GM18505 (cell line): ENCODE data around the gene ZNF487.
"Not testable (repeated sequence)": the region's sequence is repeated elsewhere in the genome, so short reads cannot be mapped to it uniquely, and the experiment has no call there.

Experiments
- ATAC-seq: cut with Tn5 transposase; IDR thresholded peaks from one replicate; pipeline ENCODE4 v1.9.1; 2021; ENCODE audit not compliant: unreplicated experiment
- POLR2A ChIP-seq: IDR thresholded peaks from 4 replicates; pipeline ENCODE4 v1.6.1; 2011; ENCODE audit warnings: borderline replicate concordance; ENCODE audit not compliant: insufficient read depth, insufficient read length; ENCODE audit errors: extremely low read depth

ZNF487 gene

GRCh38 chr10:43436291-43437140 lies at the start of gene ZNF487:
Gene ZNF487 (plus strand): TSS chr10:43437111. CDS start chr10:43475814, 38,703 bp downstream.
- peak; percentile 97 for ATAC-seq
- peak; percentile 74 for TF ChIP-seq POLR2A

GRCh38 chr10:43387678-43388032 lies 49.3 kb upstream of the ZNF487 start:
- no peak for ATAC-seq
- TF ChIP-seq POLR2A: no peak

DNA sequence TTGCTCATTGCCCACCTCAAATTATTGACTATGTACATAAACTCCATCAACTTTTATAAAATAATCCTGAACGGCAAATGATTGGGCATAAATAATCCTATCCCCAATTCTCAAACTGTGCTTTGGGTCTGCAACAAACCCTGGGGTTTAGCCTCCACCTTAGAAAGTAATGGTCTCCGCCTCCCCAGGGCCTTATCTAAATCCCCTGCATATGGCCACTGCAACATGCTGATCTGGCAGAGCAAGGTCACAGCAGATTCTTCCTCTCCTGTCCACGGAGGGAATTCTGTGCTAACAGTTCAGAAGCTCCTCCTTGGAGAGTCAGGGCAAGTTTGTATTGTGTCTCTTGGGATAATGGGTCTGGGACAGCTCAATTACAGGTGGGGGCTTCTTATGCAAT lies 47.0 kb upstream of the ZNF487 start:
- no peak for ATAC-seq
- TF ChIP-seq POLR2A: no peak

DNA sequence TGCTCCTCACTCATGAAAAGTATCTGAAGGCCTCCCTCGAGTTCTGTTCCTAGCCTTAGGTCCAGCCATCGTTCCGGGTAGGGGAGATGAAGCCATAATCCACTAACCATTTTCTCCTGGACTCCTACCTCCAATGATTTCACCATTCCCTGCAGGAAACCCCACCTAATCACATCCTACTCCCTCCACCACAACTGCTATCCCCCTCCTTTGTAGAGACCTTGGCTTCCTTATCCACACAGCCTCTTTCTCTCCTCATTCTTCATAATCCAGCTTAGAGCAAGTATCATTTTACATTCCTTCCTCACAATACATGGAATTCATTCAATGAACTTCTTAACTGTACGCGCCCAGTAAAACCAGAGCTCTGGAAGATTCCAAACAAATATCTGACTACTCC lies 46.6 kb upstream of the ZNF487 start:
- no peak for TF ChIP-seq POLR2A
- no peak for ATAC-seq

GRCh38 chr10:43390759-43391158 lies 46.2 kb upstream of the ZNF487 start:
- TF ChIP-seq POLR2A: no peak
- ATAC-seq: no peak

GRCh38 chr10:43391496-43391895 lies 45.4 kb upstream of the ZNF487 start:
- no peak for TF ChIP-seq POLR2A
- no peak for ATAC-seq

DNA sequence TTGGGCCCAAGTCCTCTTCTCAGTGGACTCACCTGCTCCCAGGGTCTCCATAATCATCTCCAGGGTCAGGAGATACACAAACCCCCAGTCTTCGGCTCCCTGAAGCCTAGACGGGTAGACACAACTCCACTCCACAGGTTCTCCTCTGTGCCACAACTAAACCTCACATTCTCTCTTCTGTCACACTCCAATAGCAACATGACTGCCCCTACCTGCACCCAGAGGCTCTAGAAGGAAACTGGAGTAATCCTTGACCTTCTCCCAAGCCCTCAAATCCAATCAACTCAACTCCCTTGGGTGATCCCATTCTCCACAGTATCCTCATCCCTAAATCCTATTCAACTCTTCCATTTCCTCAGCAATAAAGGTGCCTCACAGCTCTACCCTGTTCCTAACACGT lies 44.2 kb upstream of the ZNF487 start:
- no peak for TF ChIP-seq POLR2A
- no peak for ATAC-seq

- not testable (repeated sequence) for ATAC-seq
Measured at GRCh38 chr10:43393186-43393585, 43.7 kb upstream of the ZNF487 start.

- TF ChIP-seq POLR2A: no peak
- no peak for ATAC-seq
Measured at GRCh38 chr10:43393606-43394360, 43.1 kb upstream of the ZNF487 start.

DNA sequence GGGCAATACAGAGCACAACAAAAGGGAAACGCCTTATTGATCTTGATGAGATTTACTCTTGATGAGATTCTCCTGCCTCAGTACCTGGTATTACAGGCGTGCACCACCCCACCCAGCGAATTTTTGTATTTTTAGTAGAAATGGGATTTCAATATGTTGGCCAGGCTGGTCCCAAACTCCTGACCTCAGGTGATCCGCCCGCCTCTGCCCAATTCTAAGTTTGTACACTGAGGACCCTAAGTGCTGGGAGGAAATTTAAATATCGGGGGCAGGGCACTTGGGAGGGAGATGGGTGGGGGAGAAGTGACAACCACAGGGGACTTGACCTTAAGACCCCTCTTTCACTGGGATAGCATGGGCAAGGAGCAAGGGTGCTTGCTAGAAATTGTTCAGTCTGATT lies 42.0 kb upstream of the ZNF487 start:
- ATAC-seq: no peak
- TF ChIP-seq POLR2A: no peak

DNA sequence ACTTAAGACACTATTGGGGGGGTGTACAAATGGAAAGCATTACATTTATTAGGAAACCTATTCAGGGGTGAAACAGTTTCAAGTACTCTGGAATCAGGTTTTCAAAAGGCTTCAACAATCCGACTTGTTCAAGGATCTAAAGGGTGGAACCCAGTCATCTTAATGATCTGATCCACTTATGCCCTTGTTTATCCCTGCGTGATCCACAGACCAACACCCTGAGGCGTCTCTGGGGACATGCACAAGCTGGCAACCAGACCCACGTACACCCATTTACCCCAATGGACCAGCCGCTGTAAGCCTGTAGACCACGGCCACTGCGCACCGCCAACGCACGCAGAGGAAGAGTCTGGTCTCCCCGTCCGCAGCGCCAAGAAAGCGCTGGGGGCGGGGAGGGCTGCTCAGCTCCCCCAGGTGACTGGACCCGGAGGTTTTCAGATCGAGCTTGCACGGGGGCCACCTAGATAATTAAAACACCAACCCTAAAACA lies 41.3 kb upstream of the ZNF487 start:
- peak; percentile 8 for TF ChIP-seq POLR2A
- ATAC-seq: no peak

DNA sequence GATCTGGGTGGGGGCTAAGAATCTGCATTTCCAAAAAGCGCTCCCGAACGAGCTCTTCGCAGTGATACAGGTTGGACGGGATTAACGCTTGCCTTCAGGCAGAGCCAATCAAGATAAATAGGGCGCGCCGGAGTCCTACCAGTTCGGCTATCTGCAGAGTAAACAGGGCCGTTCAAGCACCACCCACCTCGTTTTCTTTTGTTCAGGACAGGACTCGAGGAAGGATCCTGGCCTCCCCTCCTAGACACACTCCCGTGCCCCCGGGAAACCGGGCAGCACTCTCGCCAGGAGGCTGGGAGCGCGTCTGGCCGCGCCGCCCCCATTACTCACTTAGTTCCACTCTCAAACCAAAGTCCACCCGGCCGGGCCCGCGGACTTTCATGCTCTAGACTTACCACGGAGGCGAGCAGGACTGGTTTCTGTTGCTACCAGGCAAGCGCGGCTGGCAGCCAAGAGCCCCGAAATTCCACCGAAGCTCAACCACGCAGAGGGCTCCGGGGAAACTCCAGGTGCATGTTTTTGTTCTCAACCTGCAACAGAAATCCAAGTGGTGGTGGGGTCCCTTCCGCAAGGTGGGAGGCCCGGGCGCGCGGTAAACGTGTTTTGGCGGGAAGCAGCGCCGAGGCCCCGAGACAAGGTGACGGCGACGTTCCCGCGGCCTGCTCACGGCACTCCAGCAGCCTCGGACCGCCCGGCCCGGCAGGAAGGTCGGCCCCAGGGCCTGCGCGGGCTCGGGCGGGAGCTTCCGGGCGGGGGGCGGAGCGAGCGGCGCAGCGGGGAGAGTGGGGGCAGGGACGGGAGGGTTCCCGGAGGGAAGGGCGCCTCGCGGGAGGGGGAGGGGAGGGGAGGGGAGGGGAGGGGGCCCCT lies 40.6 kb upstream of the ZNF487 start:
- peak; percentile 51 for ATAC-seq
- TF ChIP-seq POLR2A: no peak
